Neutrophil (primary cell): ENCODE data around the gene STIMATE.
A peak's percentile ranks its signal among the peaks of the same experiment; 100 is the strongest.

Experiments
- H3K27ac ChIP-seq: fragments of 200-600 bp; sonication (generic); 2 replicates; pipeline ENCODE4 v1.5.1; 2016; ENCODE audit warnings: mild to moderate bottlenecking, moderate library complexity
- H3K27me3 ChIP-seq: fragments of 200-600 bp; sonication (generic); 2 replicates; pipeline ENCODE4 v1.6.0; 2016; ENCODE audit warnings: mild to moderate bottlenecking
- H3K36me3 ChIP-seq: fragments of 200-600 bp; sonication (generic); 2 replicates; pipeline ENCODE4 v1.5.1; 2017
- H3K4me1 ChIP-seq, 2 experiments: fragments of 200-600 bp in 1 of 2; sonication (generic) in 1 of 2; 1 replicate in 1 of 2; 2 replicates in 1 of 2; pipeline versions ENCODE4 v1.5.1 to v1.6.1; 2013 to 2016; ENCODE audit warnings: low read depth in 1 of 2, low read length in 1 of 2, mild to moderate bottlenecking in 1 of 2, moderate library complexity in 1 of 2; ENCODE audit not compliant: control insufficient read depth in 1 of 2, insufficient read depth in 1 of 2
- H3K4me3 ChIP-seq, 2 experiments: fragments of 200-600 bp in 1 of 2; sonication (generic) in 1 of 2; 1 replicate in 1 of 2; 2 replicates in 1 of 2; pipeline ENCODE4 v1.5.1; 2013 to 2016; ENCODE audit warnings: low read depth in 1 of 2, low read length in 1 of 2, mild to moderate bottlenecking in 1 of 2, moderate library complexity in 1 of 2
- H3K9me3 ChIP-seq: fragments of 200-600 bp; sonication (generic); 2 replicates; pipeline ENCODE4 v1.5.1; 2016
- CTCF ChIP-seq: fragments of 200-600 bp; sonication (generic); IDR thresholded peaks from 2 replicates; pipeline ENCODE4 v1.5.1; 2016; ENCODE audit warnings: antibody characterized with exemption

STIMATE gene

GRCh38 chr3:52893723-52894122 lies 3.6 kb downstream of the STIMATE start:
- Histone ChIP-seq H3K27me3 (no peaks in the 10 kb centered on the region), H3K27ac (peak overlapping the region; percentile 83), H3K36me3 (no peaks in the 10 kb centered on the region), H3K4me3 (no peak overlapping the region), H3K4me1 (peaks cover 58 to 64% of the 10 kb centered on the region in 2 experiments), H3K9me3 (no peaks in the 10 kb centered on the region)
- TF ChIP-seq CTCF = no peak

- peak overlapping the region; percentile 83 for H3K27ac ChIP-seq
- H3K9me3 ChIP-seq = no peaks in the 10 kb centered on the region
- H3K4me3 ChIP-seq = no peak overlapping the region
- H3K27me3 ChIP-seq = no peaks in the 10 kb centered on the region
- H3K4me1 ChIP-seq = peaks cover 55 to 61% of the 10 kb centered on the region in 2 experiments
- H3K36me3 ChIP-seq = peaks cover 3% of the 10 kb centered on the region
- no peak for TF ChIP-seq CTCF
Observed at GRCh38 chr3:52892625-52893311, 4.6 kb downstream of the STIMATE start.

- H3K4me3 ChIP-seq = no peak overlapping the region
- TF ChIP-seq CTCF = no peak
- peaks cover 3% of the 10 kb centered on the region for H3K36me3 ChIP-seq
- H3K4me1 ChIP-seq = peaks cover 51 to 58% of the 10 kb centered on the region in 2 experiments
- no peaks in the 10 kb centered on the region for H3K27me3 ChIP-seq
- no peaks in the 10 kb centered on the region for H3K9me3 ChIP-seq
- H3K27ac ChIP-seq = peak overlapping the region; percentile 83
Observed at GRCh38 chr3:52892290-52892624, 5.1 kb downstream of the STIMATE start.

- no peak overlapping the region for H3K4me3 ChIP-seq
Observed at GRCh38 chr3:52891615-52892081, 5.7 kb downstream of the STIMATE start.

GRCh38 chr3:52891164-52891563 lies 6.2 kb downstream of the STIMATE start:
- Histone ChIP-seq H3K4me3 (no peak overlapping the region), H3K27ac (peak overlapping the region; percentile 83), H3K27me3 (no peaks in the 10 kb centered on the region), H3K4me1 (peaks cover 41 to 49% of the 10 kb centered on the region in 2 experiments), H3K9me3 (no peaks in the 10 kb centered on the region), H3K36me3 (peaks cover 3% of the 10 kb centered on the region)
- TF ChIP-seq CTCF = no peak

More at GRCh38 chr3:52891615-52892081, 5.7 kb downstream of the STIMATE start:
- no peak for TF ChIP-seq CTCF
- Histone ChIP-seq H3K27ac (peak overlapping the region; percentile 83), H3K36me3 (peaks cover 3% of the 10 kb centered on the region), H3K27me3 (no peaks in the 10 kb centered on the region), H3K4me1 (peaks cover 46 to 54% of the 10 kb centered on the region in 2 experiments), H3K9me3 (no peaks in the 10 kb centered on the region)
